ENCODE data around the gene FAF1.

FAF1 gene

GRCh38 chr1:50646526-50646925 is 313.5 kb downstream of the FAF1 start:
- no peak for DNase-seq (ENCODE audit: low read depth in 1 of 2, low spot score in 1 of 2)

GRCh38 chr1:50645139-50645538 is 314.9 kb downstream of the FAF1 start:
- DNase-seq (ENCODE audit: low read depth in 1 of 2, low spot score in 1 of 2) = no peak

- no peak for DNase-seq (ENCODE audit: low read depth in 1 of 2, low spot score in 1 of 2)
These were observed 315.5 kb downstream of the FAF1 start for GRCh38 chr1:50644447-50645105.

GRCh38 chr1:50637460-50637859 is 322.6 kb downstream of the FAF1 start:
- no peak for DNase-seq (ENCODE audit: low read depth in 1 of 2, low spot score in 1 of 2)

- DNase-seq (ENCODE audit: low read depth in 1 of 2, low spot score in 1 of 2) = no peak
These were observed 325.8 kb downstream of the FAF1 start for GRCh38 chr1:50634251-50634650.

GRCh38 chr1:50633465-50633864 is 326.6 kb downstream of the FAF1 start:
- no peak for DNase-seq (ENCODE audit: low read depth in 1 of 2, low spot score in 1 of 2)

- DNase-seq (ENCODE audit: low read depth in 1 of 2, low spot score in 1 of 2) = no peak
These were observed 328.9 kb downstream of the FAF1 start for GRCh38 chr1:50631161-50631560.

GRCh38 chr1:50622259-50622658 is 337.8 kb downstream of the FAF1 start:
- DNase-seq (ENCODE audit: low read depth in 1 of 2, low spot score in 1 of 2) = no peak

- no peak for DNase-seq (ENCODE audit: low read depth in 1 of 2, low spot score in 1 of 2)
These were observed 339.3 kb downstream of the FAF1 start for GRCh38 chr1:50620680-50621329.

GRCh38 chr1:50615036-50615750 is 344.9 kb downstream of the FAF1 start:
- DNase-seq (ENCODE audit: low read depth in 1 of 2, low spot score in 1 of 2) = no peak

- no peak for DNase-seq (ENCODE audit: low read depth in 1 of 2, low spot score in 1 of 2)
These were observed 348.4 kb downstream of the FAF1 start for GRCh38 chr1:50611675-50612074.

GRCh38 chr1:50610563-50610962 is 349.5 kb downstream of the FAF1 start:
- DNase-seq (ENCODE audit: low read depth in 1 of 2, low spot score in 1 of 2) = no peak

GRCh38 chr1:50609508-50609907 is 350.6 kb downstream of the FAF1 start:
- no peak for DNase-seq (ENCODE audit: low read depth in 1 of 2, low spot score in 1 of 2)

- DNase-seq (ENCODE audit: low read depth in 1 of 2, low spot score in 1 of 2) = no peak
These were observed 354.7 kb downstream of the FAF1 start for GRCh38 chr1:50605186-50605875.

GRCh38 chr1:50604580-50604979 is 355.5 kb downstream of the FAF1 start:
- DNase-seq (ENCODE audit: low read depth in 1 of 2, low spot score in 1 of 2) = no peak

- no peak for DNase-seq (ENCODE audit: low read depth in 1 of 2, low spot score in 1 of 2)
These were observed 356.5 kb downstream of the FAF1 start for GRCh38 chr1:50603274-50604271.

GRCh38 chr1:50599546-50599945 is 360.5 kb downstream of the FAF1 start:
- no peak for DNase-seq (ENCODE audit: low read depth in 1 of 2, low spot score in 1 of 2)

GRCh38 chr1:50595874-50596273 is 364.2 kb downstream of the FAF1 start:
- no peak for DNase-seq (ENCODE audit: low read depth in 1 of 2, low spot score in 1 of 2)

GRCh38 chr1:50593515-50593914 is 366.6 kb downstream of the FAF1 start:
- no peak for DNase-seq (ENCODE audit: low read depth in 1 of 2, low spot score in 1 of 2)

GRCh38 chr1:50591598-50591997 is 368.5 kb downstream of the FAF1 start:
- DNase-seq (ENCODE audit: low read depth in 1 of 2, low spot score in 1 of 2) = no peak

- DNase-seq (ENCODE audit: low read depth in 1 of 2, low spot score in 1 of 2) = no peak
These were observed 377.7 kb downstream of the FAF1 start for GRCh38 chr1:50582346-50582745.
